ENCODE measurements around the gene NR4A1. TPM values are rescaled to one million over a fixed set of nuclear protein-coding genes. Genes with fewer than 3 reads are reported as not detected.

NR4A1 gene
- polyA plus RNA-seq (2012; ENCODE audit: low read depth, missing spikeins) = 22.3 TPM

DNA sequence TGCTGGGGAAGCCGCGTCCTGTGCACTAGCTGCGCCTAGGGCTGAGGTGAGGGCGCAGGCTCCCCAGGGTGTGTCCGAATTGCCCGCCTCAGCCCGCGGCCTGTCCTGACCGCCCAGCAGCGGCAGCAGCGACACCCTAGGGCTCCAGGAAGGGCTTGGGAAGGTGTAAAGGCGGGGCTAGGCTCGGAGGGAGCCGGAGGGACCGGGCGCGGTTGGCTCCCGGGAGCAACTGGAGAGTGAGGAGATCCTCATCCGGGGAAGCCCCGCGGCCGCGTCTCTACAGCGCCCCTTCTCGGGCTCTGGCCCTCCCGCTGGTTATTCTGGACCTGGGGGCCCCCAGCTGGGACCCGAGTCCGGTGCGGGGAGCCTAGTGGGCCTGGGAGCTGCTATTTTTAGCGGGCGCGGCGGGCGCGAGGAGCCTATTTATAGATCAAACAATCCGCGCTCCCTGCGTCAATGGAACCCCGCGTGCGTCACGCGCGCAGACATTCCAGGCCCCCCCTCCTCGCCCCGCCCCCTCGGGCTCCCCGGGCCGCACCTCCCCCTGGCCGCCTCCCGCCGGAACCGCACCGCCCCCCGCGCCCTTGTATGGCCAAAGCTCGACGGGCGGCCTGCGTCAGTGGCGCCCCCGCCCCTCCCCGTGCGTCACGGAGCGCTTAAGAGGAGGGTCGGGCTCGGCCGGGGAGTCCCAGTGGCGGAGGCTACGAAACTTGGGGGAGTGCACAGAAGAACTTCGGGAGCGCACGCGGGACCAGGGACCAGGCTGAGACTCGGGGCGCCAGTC lies at the start of gene NR4A1:
Gene NR4A1, plus strand, starts transcription at position 685 of the 784 bp plus-strand sequence. CDS start 2,887 bp downstream, outside the sequence.
- peak; percentile 98 for DNase-seq (ENCODE audit: insufficient read length, low spot score)
- FAIRE-seq = no peak
- peak; percentile 89 for TF ChIP-seq POLR2A (IDR thresholded peaks at IDR 0.05; ENCODE audit: low read depth, low read length)
- no peak for TF ChIP-seq PAX5 (IDR thresholded peaks at IDR 0.05; ENCODE audit: insufficient read depth, low read length, severe bottlenecking)
- TF ChIP-seq SPI1 (IDR thresholded peaks at IDR 0.05; ENCODE audit: low read depth, low read length) = no peak
- peak; percentile 53; the same call in 1 of the 2 replicates for TF ChIP-seq POU2F2 (IDR thresholded peaks at IDR 0.05; ENCODE audit: low read depth, low read length)
- TF ChIP-seq TAF1 (IDR thresholded peaks at IDR 0.05; ENCODE audit: low read depth, low read length) = peak; percentile 57; the same call in 1 of the 2 replicates
- TF ChIP-seq POLR2AphosphoS5 (IDR thresholded peaks at IDR 0.05; ENCODE audit: low read depth, low read length) = peak; percentile 84

GRCh38 chr12:52003016-52003550 lies 48.2 kb upstream of the NR4A1 start:
- TF ChIP-seq PAX5 (IDR thresholded peaks at IDR 0.05; ENCODE audit: insufficient read depth, low read length, severe bottlenecking) = no peak
- no peak for TF ChIP-seq POLR2AphosphoS5 (IDR thresholded peaks at IDR 0.05; ENCODE audit: low read depth, low read length)
- no peak for TF ChIP-seq TAF1 (IDR thresholded peaks at IDR 0.05; ENCODE audit: low read depth, low read length)
- no peak for TF ChIP-seq POU2F2 (IDR thresholded peaks at IDR 0.05; ENCODE audit: low read depth, low read length)
- TF ChIP-seq SPI1 (IDR thresholded peaks at IDR 0.05; ENCODE audit: low read depth, low read length) = no peak
- no peak for TF ChIP-seq POLR2A (IDR thresholded peaks at IDR 0.05; ENCODE audit: low read depth, low read length)
- DNase-seq (ENCODE audit: insufficient read length, low spot score) (no peak), FAIRE-seq (no peak)

- FAIRE-seq (no peak), DNase-seq (ENCODE audit: insufficient read length, low spot score) (no peak)
- TF ChIP-seq SPI1 (IDR thresholded peaks at IDR 0.05; ENCODE audit: low read depth, low read length) (no peak), POLR2AphosphoS5 (IDR thresholded peaks at IDR 0.05; ENCODE audit: low read depth, low read length) (no peak), TAF1 (IDR thresholded peaks at IDR 0.05; ENCODE audit: low read depth, low read length) (no peak), POLR2A (IDR thresholded peaks at IDR 0.05; ENCODE audit: low read depth, low read length) (no peak), POU2F2 (IDR thresholded peaks at IDR 0.05; ENCODE audit: low read depth, low read length) (no peak), PAX5 (IDR thresholded peaks at IDR 0.05; ENCODE audit: insufficient read depth, low read length, severe bottlenecking) (no peak)
Measured at GRCh38 chr12:52003591-52003990, 47.7 kb upstream of the NR4A1 start.

DNA sequence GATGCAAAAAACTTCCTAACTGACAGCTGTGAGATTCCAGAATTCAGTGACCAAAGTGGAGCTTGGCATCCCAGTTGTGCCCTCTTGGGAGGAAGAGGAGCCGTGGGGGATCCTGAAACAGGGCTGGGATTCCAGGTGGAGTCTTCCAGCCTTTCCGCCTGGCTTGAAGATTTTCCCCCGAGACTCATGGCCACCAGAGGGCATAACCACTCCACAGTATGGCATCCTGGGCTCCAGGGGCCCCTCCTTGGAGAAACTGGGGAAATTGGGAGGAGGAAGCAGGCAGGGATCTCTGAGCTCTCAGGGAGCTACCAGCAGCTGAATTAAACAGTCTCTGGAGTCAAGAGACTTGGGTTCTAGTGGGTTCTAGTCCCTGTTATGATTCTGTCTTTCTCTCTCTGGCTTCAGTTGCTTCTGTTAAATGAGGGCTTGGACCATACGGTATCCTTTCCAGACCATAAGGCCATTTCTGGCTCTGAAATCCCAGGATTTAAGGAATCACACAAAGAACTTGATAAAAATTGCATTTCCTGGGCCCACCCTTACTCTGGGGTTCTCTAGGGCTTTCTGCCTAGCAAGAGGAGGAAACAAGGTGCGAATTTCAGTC lies 47.1 kb upstream of the NR4A1 start:
- TF ChIP-seq POU2F2 (IDR thresholded peaks at IDR 0.05; ENCODE audit: low read depth, low read length) (no peak), POLR2A (IDR thresholded peaks at IDR 0.05; ENCODE audit: low read depth, low read length) (no peak), SPI1 (IDR thresholded peaks at IDR 0.05; ENCODE audit: low read depth, low read length) (no peak), TAF1 (IDR thresholded peaks at IDR 0.05; ENCODE audit: low read depth, low read length) (no peak), POLR2AphosphoS5 (IDR thresholded peaks at IDR 0.05; ENCODE audit: low read depth, low read length) (no peak), PAX5 (IDR thresholded peaks at IDR 0.05; ENCODE audit: insufficient read depth, low read length, severe bottlenecking) (no peak)
- no peak for FAIRE-seq
- DNase-seq (ENCODE audit: insufficient read length, low spot score) = no peak

GRCh38 chr12:52005218-52005902 lies 45.9 kb upstream of the NR4A1 start:
- DNase-seq (ENCODE audit: insufficient read length, low spot score) (no peak), FAIRE-seq (peak; percentile 80)
- no peak for TF ChIP-seq PAX5 (IDR thresholded peaks at IDR 0.05; ENCODE audit: insufficient read depth, low read length, severe bottlenecking)
- TF ChIP-seq POLR2A (IDR thresholded peaks at IDR 0.05; ENCODE audit: low read depth, low read length) = no peak
- no peak for TF ChIP-seq TAF1 (IDR thresholded peaks at IDR 0.05; ENCODE audit: low read depth, low read length)
- TF ChIP-seq POLR2AphosphoS5 (IDR thresholded peaks at IDR 0.05; ENCODE audit: low read depth, low read length) = no peak

- FAIRE-seq (no peak), DNase-seq (ENCODE audit: insufficient read length, low spot score) (peak; percentile 75)
- TF ChIP-seq PAX5 (IDR thresholded peaks at IDR 0.05; ENCODE audit: insufficient read depth, low read length, severe bottlenecking) (no peak), TAF1 (IDR thresholded peaks at IDR 0.05; ENCODE audit: low read depth, low read length) (no peak), POU2F2 (IDR thresholded peaks at IDR 0.05; ENCODE audit: low read depth, low read length) (no peak), SPI1 (IDR thresholded peaks at IDR 0.05; ENCODE audit: low read depth, low read length) (peak; percentile 89), POLR2AphosphoS5 (IDR thresholded peaks at IDR 0.05; ENCODE audit: low read depth, low read length) (no peak), POLR2A (IDR thresholded peaks at IDR 0.05; ENCODE audit: low read depth, low read length) (no peak)
Measured at GRCh38 chr12:52005903-52006703, 45.1 kb upstream of the NR4A1 start.

GRCh38 chr12:52006726-52007157 lies 44.5 kb upstream of the NR4A1 start, which contains the start of gene TAMALIN:
Gene TAMALIN, plus strand, starts transcription at chr12:52006946. Its CDS starts 74 bp downstream, at chr12:52007020.
- FAIRE-seq = no peak
- DNase-seq (ENCODE audit: insufficient read length, low spot score) = peak; percentile 63
- no peak for TF ChIP-seq POLR2AphosphoS5 (IDR thresholded peaks at IDR 0.05; ENCODE audit: low read depth, low read length)
- TF ChIP-seq PAX5 (IDR thresholded peaks at IDR 0.05; ENCODE audit: insufficient read depth, low read length, severe bottlenecking) = no peak
- no peak for TF ChIP-seq TAF1 (IDR thresholded peaks at IDR 0.05; ENCODE audit: low read depth, low read length)
- no peak for TF ChIP-seq POLR2A (IDR thresholded peaks at IDR 0.05; ENCODE audit: low read depth, low read length)
- TF ChIP-seq POU2F2 (IDR thresholded peaks at IDR 0.05; ENCODE audit: low read depth, low read length) = no peak
- no peak for TF ChIP-seq SPI1 (IDR thresholded peaks at IDR 0.05; ENCODE audit: low read depth, low read length)

All from GM12891 (cell line).